ENCODE data around the gene VPREB3. TPM values are rescaled to one million over a fixed set of nuclear protein-coding genes. Genes with fewer than 3 reads are reported as not detected.

Gene VPREB3
- total and polyA plus RNA-seq, 4 donors, result 0.39 to 1.4 TPM; not detected in 2

DNA sequence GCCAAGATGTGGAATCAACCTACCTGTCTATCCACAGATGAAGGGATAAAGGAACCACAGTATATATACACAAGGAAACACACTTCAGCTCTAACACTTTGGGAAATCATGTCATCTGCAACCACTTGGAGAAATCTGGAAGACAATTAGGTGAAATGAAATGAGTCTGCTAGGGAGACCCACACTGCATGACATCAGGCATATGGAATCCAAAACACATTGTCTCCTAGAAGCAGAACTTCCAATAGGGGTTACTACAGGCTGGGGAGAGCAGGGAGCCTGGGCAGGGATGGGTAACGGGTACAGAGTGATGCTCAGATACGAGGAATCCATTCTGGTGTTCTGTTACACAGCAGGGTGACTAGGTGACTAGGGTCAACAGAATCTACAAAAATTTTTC is 45.1 kb downstream of the VPREB3 start:
- Histone ChIP-seq H3K4me3 (no peak overlapping the region), H3K9me3 (ENCODE audit: control insufficient read depth in 4 of 4, insufficient read depth in 3 of 4, low read length in 3 of 4) (no peaks in the 10 kb centered on the region), H3K9ac (ENCODE audit: insufficient read depth in 1 of 2, low read length in 2 of 2) (no peak overlapping the region), H3K36me3 (ENCODE audit: control insufficient read depth in 4 of 4, insufficient read depth in 4 of 4, low read length in 4 of 4) (peaks cover 35 to 53% (median 44%) of the 10 kb centered on the region in 4 donors), H3K4me1 (ENCODE audit: control insufficient read depth in 5 of 5, insufficient read depth in 5 of 5, low read length in 5 of 5) (no peaks in the 10 kb centered on the region), H3K27me3 (ENCODE audit: control insufficient read depth in 3 of 3, insufficient read depth in 3 of 3, low read length in 2 of 3) (no peaks in the 10 kb centered on the region), H3K27ac (ENCODE audit: low read depth in 1 of 2, low read length in 1 of 2) (no peak overlapping the region)
- ATAC-seq (ENCODE audit: insufficient read depth, low FRiP score) (no peak), DNase-seq (no peak)
- TF ChIP-seq, protein P1, sequence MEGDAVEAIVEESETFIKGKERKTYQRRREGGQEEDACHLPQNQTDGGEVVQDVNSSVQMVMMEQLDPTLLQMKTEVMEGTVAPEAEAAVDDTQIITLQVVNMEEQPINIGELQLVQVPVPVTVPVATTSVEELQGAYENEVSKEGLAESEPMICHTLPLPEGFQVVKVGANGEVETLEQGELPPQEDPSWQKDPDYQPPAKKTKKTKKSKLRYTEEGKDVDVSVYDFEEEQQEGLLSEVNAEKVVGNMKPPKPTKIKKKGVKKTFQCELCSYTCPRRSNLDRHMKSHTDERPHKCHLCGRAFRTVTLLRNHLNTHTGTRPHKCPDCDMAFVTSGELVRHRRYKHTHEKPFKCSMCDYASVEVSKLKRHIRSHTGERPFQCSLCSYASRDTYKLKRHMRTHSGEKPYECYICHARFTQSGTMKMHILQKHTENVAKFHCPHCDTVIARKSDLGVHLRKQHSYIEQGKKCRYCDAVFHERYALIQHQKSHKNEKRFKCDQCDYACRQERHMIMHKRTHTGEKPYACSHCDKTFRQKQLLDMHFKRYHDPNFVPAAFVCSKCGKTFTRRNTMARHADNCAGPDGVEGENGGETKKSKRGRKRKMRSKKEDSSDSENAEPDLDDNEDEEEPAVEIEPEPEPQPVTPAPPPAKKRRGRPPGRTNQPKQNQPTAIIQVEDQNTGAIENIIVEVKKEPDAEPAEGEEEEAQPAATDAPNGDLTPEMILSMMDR (IDR thresholded peaks at IDR 0.05; ENCODE audit: control extremely low read depth, extremely low read depth), result no peak
- WGBS, 2 donors, result 91 to 94% methylated on average over 2 of the region's 2 CpGs

DNA sequence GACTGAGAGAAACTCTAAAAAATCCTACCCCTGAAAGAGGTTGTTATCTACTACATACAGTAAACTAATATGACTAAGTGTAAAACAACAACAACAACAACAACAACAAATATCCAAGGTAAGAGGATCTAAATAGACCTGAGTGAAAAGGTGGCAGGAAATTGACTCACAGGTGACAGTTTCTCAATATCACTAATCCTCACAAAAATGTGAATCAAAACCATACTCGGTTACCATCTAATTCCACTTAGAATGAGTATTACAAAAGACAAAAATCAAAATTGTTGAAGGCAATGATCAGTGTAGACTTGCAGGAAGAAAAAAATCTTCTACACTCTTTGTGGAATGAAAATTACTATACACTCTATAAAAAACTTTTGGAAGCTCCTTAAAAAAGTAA is 46.0 kb downstream of the VPREB3 start:
- DNase-seq (no peak), ATAC-seq (ENCODE audit: insufficient read depth, low FRiP score) (no peak)
- Histone ChIP-seq H3K9me3 (ENCODE audit: control insufficient read depth in 4 of 4, insufficient read depth in 3 of 4, low read length in 3 of 4) (no peaks in the 10 kb centered on the region), H3K27me3 (ENCODE audit: control insufficient read depth in 3 of 3, insufficient read depth in 3 of 3, low read length in 2 of 3) (no peaks in the 10 kb centered on the region), H3K4me3 (no peak overlapping the region), H3K27ac (ENCODE audit: low read depth in 1 of 2, low read length in 1 of 2) (no peak overlapping the region), H3K4me1 (ENCODE audit: control insufficient read depth in 5 of 5, insufficient read depth in 5 of 5, low read length in 5 of 5) (no peaks in the 10 kb centered on the region), H3K9ac (ENCODE audit: insufficient read depth in 1 of 2, low read length in 2 of 2) (no peak overlapping the region), H3K36me3 (ENCODE audit: control insufficient read depth in 4 of 4, insufficient read depth in 4 of 4, low read length in 4 of 4) (peaks cover 33 to 54% (median 42%) of the 10 kb centered on the region in 4 donors)
- TF ChIP-seq, protein P1 (IDR thresholded peaks at IDR 0.05; ENCODE audit: control extremely low read depth, extremely low read depth), result no peak
- WGBS, 2 donors, result 90 to 92% methylated on average over 1 of the region's 1 CpG

DNA sequence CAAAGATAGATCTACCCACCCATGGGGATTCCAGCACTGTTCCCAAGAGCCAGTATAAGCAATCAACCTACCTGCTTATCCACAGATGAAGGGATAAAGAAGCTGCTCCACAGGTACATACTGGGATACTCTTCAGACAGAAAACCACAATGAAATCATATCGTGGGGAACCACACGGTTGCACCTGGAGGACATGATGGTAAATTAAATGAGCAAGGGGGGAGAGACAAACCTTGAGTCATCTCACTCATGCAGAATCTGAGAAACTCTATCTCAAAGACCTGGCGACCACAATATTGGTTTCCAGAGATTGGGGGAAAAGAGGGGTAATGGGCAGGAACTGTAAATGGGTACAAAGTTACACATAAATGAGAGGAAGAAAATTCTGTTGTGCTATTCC is 48.9 kb downstream of the VPREB3 start:
- Histone ChIP-seq H3K27me3 (ENCODE audit: control insufficient read depth in 3 of 3, insufficient read depth in 3 of 3, low read length in 2 of 3) (no peaks in the 10 kb centered on the region), H3K9ac (ENCODE audit: insufficient read depth in 1 of 2, low read length in 2 of 2) (no peak overlapping the region), H3K4me3 (no peak overlapping the region), H3K36me3 (ENCODE audit: control insufficient read depth in 4 of 4, insufficient read depth in 4 of 4, low read length in 4 of 4) (peaks cover 32 to 52% (median 42%) of the 10 kb centered on the region in 4 donors), H3K9me3 (ENCODE audit: control insufficient read depth in 4 of 4, insufficient read depth in 3 of 4, low read length in 3 of 4) (no peaks in the 10 kb centered on the region), H3K4me1 (ENCODE audit: control insufficient read depth in 5 of 5, insufficient read depth in 5 of 5, low read length in 5 of 5) (no peaks in the 10 kb centered on the region), H3K27ac (ENCODE audit: low read depth in 1 of 2, low read length in 1 of 2) (no peak overlapping the region)
- TF ChIP-seq, protein P1 (IDR thresholded peaks at IDR 0.05; ENCODE audit: control extremely low read depth, extremely low read depth), result no peak
- WGBS, 2 donors, result 84 to 89% methylated on average over 3 of the region's 3 CpGs
- ATAC-seq (ENCODE audit: insufficient read depth, low FRiP score) (no peak), DNase-seq (no peak)

DNA sequence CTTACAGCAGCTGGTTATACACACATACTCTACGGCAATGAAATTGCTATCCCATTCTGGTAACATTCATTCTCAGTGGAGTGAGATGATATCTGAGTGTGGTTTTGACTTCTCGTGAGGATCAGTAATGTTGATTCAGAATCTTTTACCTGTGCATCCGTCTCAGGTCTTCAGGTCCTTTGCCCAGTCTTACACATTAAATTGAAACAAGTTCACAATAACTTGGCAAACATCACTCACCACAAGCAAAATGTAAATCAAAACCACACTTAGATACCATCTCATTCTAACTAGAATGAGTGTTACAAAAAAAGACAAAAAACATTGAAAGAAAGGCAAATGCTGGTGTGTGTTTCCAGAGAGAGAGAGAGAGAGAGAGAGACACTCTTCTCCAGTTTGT is 49.4 kb downstream of the VPREB3 start:
- Histone ChIP-seq H3K9me3 (ENCODE audit: control insufficient read depth in 4 of 4, insufficient read depth in 3 of 4, low read length in 3 of 4) (no peaks in the 10 kb centered on the region), H3K9ac (ENCODE audit: insufficient read depth in 1 of 2, low read length in 2 of 2) (no peak overlapping the region), H3K36me3 (ENCODE audit: control insufficient read depth in 4 of 4, insufficient read depth in 4 of 4, low read length in 4 of 4) (peaks cover 30 to 54% (median 41%) of the 10 kb centered on the region in 4 donors), H3K27ac (ENCODE audit: low read depth in 1 of 2, low read length in 1 of 2) (no peak overlapping the region), H3K4me3 (no peak overlapping the region), H3K27me3 (ENCODE audit: control insufficient read depth in 3 of 3, insufficient read depth in 3 of 3, low read length in 2 of 3) (no peaks in the 10 kb centered on the region), H3K4me1 (ENCODE audit: control insufficient read depth in 5 of 5, insufficient read depth in 5 of 5, low read length in 5 of 5) (no peaks in the 10 kb centered on the region)
- ATAC-seq (ENCODE audit: insufficient read depth, low FRiP score), result no peak
- TF ChIP-seq, protein P1 (IDR thresholded peaks at IDR 0.05; ENCODE audit: control extremely low read depth, extremely low read depth), result no peak
- WGBS, 2 donors, result 86 to 93% methylated on average over 3 of the region's 3 CpGs
- no peak for DNase-seq
